A673 (cell line): Measurements from ENCODE around the gene VAT1L. TPM values are rescaled to one million over a fixed set of nuclear protein-coding genes. Genes with fewer than 3 reads are reported as not detected.

Experiments
- BruUV-seq: library from RNA; stranded (reverse); fragments of 400-500 nt; replicated peaks from 2 replicates; lab custom pipeline; 2021; lab: Mats Ljungman, UMichigan
- CTCF ChIA-PET: fragments of 300-600 bp; sonication (Branson Sonifier 250); formaldehyde crosslinking; loops from one replicate; lab custom pipeline; 2022; ENCODE audit warnings: antibody characterized with exemption; lab: Charles Lee
- POLR2A ChIA-PET: fragments of 300-600 bp; sonication (Branson Sonifier 250); formaldehyde crosslinking; loops from one replicate; lab custom pipeline; 2022; ENCODE audit warnings: antibody characterized with exemption; ENCODE audit not compliant: low non-redundant PET; lab: Charles Lee
- DNase-seq: peaks from one replicate; pipeline ENCODE4 v3.0.0-alpha.2; 2015; ENCODE audit warnings: low spot score
- H3K27ac ChIP-seq: fragments of 200-600 bp; sonication (generic); 2 replicates; pipeline ENCODE4 v1.5.1; 2016; ENCODE audit warnings: mixed run types, low read depth, mild to moderate bottlenecking, mixed read lengths, antibody characterized with exemption, low read length; ENCODE audit not compliant: poor library complexity, severe bottlenecking
- H3K27me3 ChIP-seq: fragments of 200-600 bp; sonication (generic); replicated peaks from 2 replicates; pipeline ENCODE4 v1.6.1; 2017; ENCODE audit warnings: mixed run types, low read depth, mild to moderate bottlenecking, mixed read lengths, antibody characterized with exemption, low read length; ENCODE audit not compliant: insufficient read depth, poor library complexity
- H3K36me3 ChIP-seq: fragments of 200-600 bp; sonication (generic); 2 replicates; pipeline ENCODE4 v1.6.1; 2016; ENCODE audit warnings: mixed run types, mild to moderate bottlenecking, mixed read lengths, antibody characterized with exemption, low read length; ENCODE audit not compliant: insufficient read depth, poor library complexity, severe bottlenecking
- H3K4me1 ChIP-seq: fragments of 200-600 bp; sonication (generic); 2 replicates; pipeline ENCODE4 v1.6.1; 2017; ENCODE audit warnings: mixed run types, mild to moderate bottlenecking, mixed read lengths, antibody characterized with exemption, low read length; ENCODE audit not compliant: insufficient read depth, poor library complexity, severe bottlenecking
- H3K4me3 ChIP-seq: fragments of 200-600 bp; sonication (generic); 2 replicates; pipeline ENCODE4 v1.5.1; 2016; ENCODE audit warnings: low read depth, mixed run types, mild to moderate bottlenecking, mixed read lengths, low read length; ENCODE audit not compliant: poor library complexity, severe bottlenecking
- H3K9me3 ChIP-seq: fragments of 200-600 bp; sonication (generic); 2 replicates; pipeline ENCODE4 v1.6.1; 2016; ENCODE audit warnings: mixed run types, low read depth, mild to moderate bottlenecking, mixed read lengths, antibody characterized with exemption, low read length; ENCODE audit not compliant: poor library complexity, severe bottlenecking
- CTCF ChIP-seq: fragments of 300-800, 200-600 bp; sonication (generic); conservative IDR thresholded peaks from 2 replicates; pipeline ENCODE4 v1.5.1; 2017; ENCODE audit warnings: low read depth, mild to moderate bottlenecking, antibody characterized with exemption, low read length, moderate library complexity, mixed read lengths
- EZH2 ChIP-seq: fragments of 200-600 bp; sonication (generic); IDR thresholded peaks from 2 replicates; pipeline ENCODE4 v1.6.1; 2017; ENCODE audit warnings: borderline replicate concordance, low read depth, mild to moderate bottlenecking, mixed read lengths, antibody characterized with exemption, low read length; ENCODE audit not compliant: poor library complexity, severe bottlenecking
- intact Hi-C: fragments of 100-400 bp; cut with micrococcal nuclease; formaldehyde crosslinking; loops from one replicate; pipeline ENCODE4 v1.10.0; 2022; ENCODE audit not compliant: unreplicated experiment
- total RNA-seq: library from RNA; stranded (reverse); gene quantifications from 2 replicates; pipeline ENCODE4 v1.2.3, GENCODE V29; 2021

VAT1L gene
- total RNA-seq, 1 experiment from 2014 or later, result 0.09 TPM

- ChIA-PET CTCF (no interaction called here), POLR2A (no interaction called here)
- H3K27me3 ChIP-seq, result no peaks in the 10 kb centered on the region
- H3K4me1 ChIP-seq, result no peaks in the 10 kb centered on the region
- H3K36me3 ChIP-seq, result no peaks in the 10 kb centered on the region
- no TSS peak for BruUV-seq
- DNase-seq, result no peak
- no peak overlapping the region for H3K4me3 ChIP-seq
- intact Hi-C loops, result no loop called here
- H3K27ac ChIP-seq, result no peak overlapping the region
- TF ChIP-seq CTCF (no peak), EZH2 (no peak)
- H3K9me3 ChIP-seq, result no peaks in the 10 kb centered on the region
Observed at GRCh38 chr16:77744141-77744540, 44.2 kb upstream of the VAT1L start.

GRCh38 chr16:77745972-77746371 is 42.4 kb upstream of the VAT1L start:
- POLR2A ChIA-PET, result no interaction called here
- no peak overlapping the region for H3K4me3 ChIP-seq
- no peak for TF ChIP-seq EZH2
- TF ChIP-seq CTCF, result no peak
- intact Hi-C loops, result no loop called here
- H3K36me3 ChIP-seq, result no peaks in the 10 kb centered on the region
- H3K27me3 ChIP-seq, result no peaks in the 10 kb centered on the region
- no peak for DNase-seq
- H3K4me1 ChIP-seq, result no peaks in the 10 kb centered on the region
- CTCF ChIA-PET, result no interaction called here
- no TSS peak for BruUV-seq
- no peak overlapping the region for H3K27ac ChIP-seq
- no peaks in the 10 kb centered on the region for H3K9me3 ChIP-seq

- POLR2A ChIA-PET, result no interaction called here
- intact Hi-C loops, result no loop called here
- TF ChIP-seq CTCF (no peak), EZH2 (no peak)
- CTCF ChIA-PET, result no interaction called here
- no TSS peak for BruUV-seq
- H3K36me3 ChIP-seq, result no peaks in the 10 kb centered on the region
- no peak overlapping the region for H3K27ac ChIP-seq
- no peak overlapping the region for H3K4me3 ChIP-seq
- H3K27me3 ChIP-seq, result no peaks in the 10 kb centered on the region
- no peaks in the 10 kb centered on the region for H3K9me3 ChIP-seq
- DNase-seq, result no peak
- no peaks in the 10 kb centered on the region for H3K4me1 ChIP-seq
Observed at GRCh38 chr16:77748421-77749005, 39.9 kb upstream of the VAT1L start.
